NCI-H2196 treated with DMSO at 0.1 percent for 48 hours (cell line): ENCODE data around the gene NCOR2.
A peak's percentile ranks its signal among the peaks of the same experiment; 100 is the strongest.
"Not testable (repeated sequence)": the region's sequence is repeated elsewhere in the genome, so short reads cannot be mapped to it uniquely, and the experiment has no call there.

Experiments
- DNase-seq: peaks from one replicate; lab custom pipeline; 2025; ENCODE audit not compliant: unreplicated experiment; lab: John Stamatoyannopoulos, UW

Gene NCOR2

GRCh38 chr12:124601706-124602105 lies 34.3 kb upstream of the NCOR2 start:
- DNase-seq, result no peak

GRCh38 chr12:124599074-124599999 lies 31.9 kb upstream of the NCOR2 start:
- no peak for DNase-seq

- no peak for DNase-seq
Observed at GRCh38 chr12:124597041-124597440, 29.6 kb upstream of the NCOR2 start.

- no peak for DNase-seq
Observed at GRCh38 chr12:124595444-124595843, 28.0 kb upstream of the NCOR2 start.

- DNase-seq, result no peak
Observed at GRCh38 chr12:124594851-124595250, 27.4 kb upstream of the NCOR2 start.

- no peak for DNase-seq
Observed at GRCh38 chr12:124593851-124594401, 26.5 kb upstream of the NCOR2 start.

- DNase-seq, result no peak
Observed at GRCh38 chr12:124593176-124593575, 25.8 kb upstream of the NCOR2 start.

- no peak for DNase-seq
Observed at GRCh38 chr12:124592481-124593160, 25.2 kb upstream of the NCOR2 start.

GRCh38 chr12:124592050-124592449 lies 24.6 kb upstream of the NCOR2 start:
- DNase-seq, result no peak

- DNase-seq, result no peak
Observed at GRCh38 chr12:124590447-124590846, 23.0 kb upstream of the NCOR2 start.

GRCh38 chr12:124588751-124589267 lies 21.4 kb upstream of the NCOR2 start:
- no peak for DNase-seq

GRCh38 chr12:124588018-124588634 lies 20.7 kb upstream of the NCOR2 start:
- no peak for DNase-seq

GRCh38 chr12:124586756-124587155 lies 19.3 kb upstream of the NCOR2 start:
- DNase-seq, result peak; percentile 79

- DNase-seq, result not testable (repeated sequence)
Observed at GRCh38 chr12:124584494-124584893, 17.1 kb upstream of the NCOR2 start.

- no peak for DNase-seq
Observed at GRCh38 chr12:124583854-124584253, 16.4 kb upstream of the NCOR2 start.

- no peak for DNase-seq
Observed at GRCh38 chr12:124582108-124582424, 14.7 kb upstream of the NCOR2 start.

GRCh38 chr12:124581307-124582107 lies 14.1 kb upstream of the NCOR2 start:
- DNase-seq, result no peak

- DNase-seq, result no peak
Observed at GRCh38 chr12:124579921-124580517, 12.6 kb upstream of the NCOR2 start.

- no peak for DNase-seq
Observed at GRCh38 chr12:124578854-124579253, 11.4 kb upstream of the NCOR2 start.

- no peak for DNase-seq
Observed at GRCh38 chr12:124578445-124578844, 11.0 kb upstream of the NCOR2 start.
